Measurements from ENCODE around the gene DOCK11. TPM values are rescaled to one million over a fixed set of nuclear protein-coding genes. Genes with fewer than 3 reads are reported as not detected.
"Not testable (repeated sequence)": the region's sequence is repeated elsewhere in the genome, so short reads cannot be mapped to it uniquely, and the experiment has no call there.

DOCK11 gene
- total RNA-seq, 1 experiment from 2014 or later = 7.4 TPM

DNA sequence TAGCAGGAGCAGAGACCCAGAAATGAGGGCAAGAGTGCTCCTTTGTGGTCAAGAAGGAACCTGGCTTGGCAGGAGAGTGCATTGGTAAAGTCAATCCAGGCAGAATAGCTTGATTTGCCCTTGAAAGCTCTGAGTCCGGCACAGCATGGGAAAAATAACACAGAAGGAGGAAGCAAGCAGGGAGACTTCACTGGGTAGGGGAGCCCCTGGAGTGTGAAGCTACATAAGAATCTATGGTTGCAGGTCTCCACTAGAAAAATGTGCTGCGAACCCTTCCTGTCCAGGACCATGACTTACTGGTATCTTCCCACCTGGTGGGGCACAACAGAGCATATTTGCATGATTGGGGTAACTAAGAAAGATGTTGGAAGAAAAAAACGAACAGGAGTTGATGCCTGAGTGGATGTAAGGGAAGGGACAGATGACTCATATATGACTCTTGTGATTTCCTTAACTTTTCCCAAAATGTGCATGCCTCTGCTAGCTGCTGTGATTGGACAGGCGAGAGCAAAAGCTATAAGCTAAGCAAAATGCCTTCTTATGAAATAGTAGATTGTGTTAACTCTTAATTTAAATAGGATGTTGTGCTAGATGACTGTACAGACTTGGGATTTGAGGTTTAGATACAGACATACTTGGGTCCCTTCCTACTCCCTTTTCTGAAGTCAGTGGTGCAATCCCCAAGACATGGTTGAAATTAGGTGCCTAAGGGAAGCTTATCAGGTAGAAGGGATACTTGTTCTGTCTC is 235.1 kb downstream of the DOCK11 start:
- peak; percentile 74 for DNase-seq (ENCODE audit: low read depth)

DNA sequence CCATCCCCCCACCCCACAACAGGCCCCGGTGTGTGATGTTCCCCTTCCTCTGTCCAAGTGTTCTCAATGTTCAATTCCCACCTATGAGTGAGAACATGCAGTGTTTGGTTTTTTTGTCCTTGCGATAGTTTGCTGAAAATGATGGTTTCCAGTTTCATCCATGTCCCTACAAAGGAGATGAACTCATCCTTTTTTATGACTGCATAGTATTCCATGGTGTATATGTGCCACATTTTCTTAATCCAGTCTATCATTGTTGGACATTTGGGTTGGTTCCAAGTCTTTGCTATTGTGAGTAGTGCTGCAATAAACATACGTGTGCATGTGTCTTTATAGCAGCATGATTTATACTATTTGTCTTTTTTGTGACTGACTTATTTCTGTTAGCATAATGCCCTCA is 236.9 kb downstream of the DOCK11 start:
- not testable (repeated sequence) for DNase-seq (ENCODE audit: low read depth)

- DNase-seq (ENCODE audit: low read depth) = no peak
Observed at GRCh38 chrX:118734909-118735308, 239.3 kb downstream of the DOCK11 start.

Small RNA genes within 50 kb of the gene (small RNA-seq; reads per million reads assigned to genes)
- gene RF00019 = not detected

Other genes starting within 250 kb of the DOCK11 start
- 6.6 and 7.7 TPM in 2 replicates for gene WDR44, start 149.7 kb upstream of the DOCK11 start, total RNA-seq (2014; rRNA removed; shearing (Covaris generic))
- gene IL13RA1, start 231.8 kb downstream of the DOCK11 start, total RNA-seq (2014; rRNA removed; shearing (Covaris generic)) = 27.3 and 29.3 TPM in 2 replicates

All from HT1080 (cell line).